H1 (cell line): ENCODE results near the gene GFOD1.

ENCODE experiments used
- CHD2 ChIP-seq: IDR thresholded peaks from 2 replicates; pipeline ENCODE4 v1.6.1; 2012; ENCODE audit warnings: low read length, improper control_type of control experiment
- CTCF ChIP-seq, 3 experiments: IDR thresholded peaks; 1 replicate in 2 of 3; 2 replicates in 1 of 3; pipeline versions ENCODE4 v1.5.1 to v1.6.1; 2011; ENCODE audit warnings: low read length in 3 of 3, mild to moderate bottlenecking in 3 of 3, inconsistent platforms in 2 of 3, low read depth in 1 of 3, moderate library complexity in 1 of 3; ENCODE audit not compliant: insufficient read depth in 1 of 3; ENCODE audit errors: control extremely low read depth in 1 of 3
- EP300 ChIP-seq, 2 experiments: IDR thresholded peaks; 1 replicate in 1 of 2; 2 replicates in 1 of 2; pipeline ENCODE4 v1.6.1; 2011 to 2012; ENCODE audit warnings: low read depth in 2 of 2, low read length in 2 of 2, mild to moderate bottlenecking in 2 of 2, borderline replicate concordance in 1 of 2, inconsistent platforms in 1 of 2, moderate library complexity in 1 of 2
- GABPA ChIP-seq: IDR thresholded peaks from 2 replicates; pipeline ENCODE4 v1.6.1; 2011; ENCODE audit warnings: mild to moderate bottlenecking, low read length, moderate library complexity, borderline replicate concordance; ENCODE audit not compliant: insufficient read depth
- GTF2F1 ChIP-seq: IDR thresholded peaks from 2 replicates; pipeline ENCODE4 v1.6.1; 2012; ENCODE audit warnings: low read depth, low read length, improper control_type of control experiment, borderline replicate concordance
- TCF12 ChIP-seq: IDR thresholded peaks from 2 replicates; pipeline ENCODE4 v1.6.1; 2011; ENCODE audit warnings: low read depth, mild to moderate bottlenecking, low read length
- TEAD4 ChIP-seq: IDR thresholded peaks from 2 replicates; pipeline ENCODE4 v1.6.1; 2012; ENCODE audit warnings: low read depth, low read length, inconsistent platforms, mixed read lengths

GRCh38 chr6:13496513-13497190 is 9.3 kb upstream of the GFOD1 start:
- TF ChIP-seq GABPA = no peak
- TF ChIP-seq TEAD4 = no peak
- no peak for TF ChIP-seq EP300 (IDR thresholded peaks at IDR 0.05; ENCODE audit: borderline replicate concordance in 1 of 2, low read depth in 2 of 2, low read length in 2 of 2)
- TF ChIP-seq GTF2F1 = no peak
- no peak for TF ChIP-seq TCF12
- no peak for TF ChIP-seq CTCF (IDR thresholded peaks at IDR 0.05; ENCODE audit: control extremely low read depth in 1 of 3, insufficient read depth in 1 of 3, low read depth in 1 of 3, low read length in 3 of 3)
- TF ChIP-seq CHD2 = no peak
